Esophagus squamous epithelium (tissue), 4 donors: Measurements from ENCODE around the gene HSPB1.

Experiments used
- POLR2A ChIP-seq, 4 donors: fragments of 450-650 bp; IDR thresholded peaks; one replicate each; pipeline ENCODE4 v1.6.1; 2017; ENCODE audit warnings: antibody characterized with exemption in 4 of 4, mild to moderate bottlenecking in 4 of 4, moderate library complexity in 3 of 4
- TF ChIP-seq, protein P1 (sequence below), 6 experiments: fragments of 450-650 bp in 4 of 6; fragments of 200-600 bp in 2 of 6; sonication (generic) in 2 of 6; IDR thresholded peaks; one replicate each; pipeline ENCODE4 v1.5.1; 2016 to 2019; ENCODE audit warnings: antibody characterized with exemption in 6 of 6, mild to moderate bottlenecking in 4 of 6, moderate library complexity in 4 of 6

DNA sequence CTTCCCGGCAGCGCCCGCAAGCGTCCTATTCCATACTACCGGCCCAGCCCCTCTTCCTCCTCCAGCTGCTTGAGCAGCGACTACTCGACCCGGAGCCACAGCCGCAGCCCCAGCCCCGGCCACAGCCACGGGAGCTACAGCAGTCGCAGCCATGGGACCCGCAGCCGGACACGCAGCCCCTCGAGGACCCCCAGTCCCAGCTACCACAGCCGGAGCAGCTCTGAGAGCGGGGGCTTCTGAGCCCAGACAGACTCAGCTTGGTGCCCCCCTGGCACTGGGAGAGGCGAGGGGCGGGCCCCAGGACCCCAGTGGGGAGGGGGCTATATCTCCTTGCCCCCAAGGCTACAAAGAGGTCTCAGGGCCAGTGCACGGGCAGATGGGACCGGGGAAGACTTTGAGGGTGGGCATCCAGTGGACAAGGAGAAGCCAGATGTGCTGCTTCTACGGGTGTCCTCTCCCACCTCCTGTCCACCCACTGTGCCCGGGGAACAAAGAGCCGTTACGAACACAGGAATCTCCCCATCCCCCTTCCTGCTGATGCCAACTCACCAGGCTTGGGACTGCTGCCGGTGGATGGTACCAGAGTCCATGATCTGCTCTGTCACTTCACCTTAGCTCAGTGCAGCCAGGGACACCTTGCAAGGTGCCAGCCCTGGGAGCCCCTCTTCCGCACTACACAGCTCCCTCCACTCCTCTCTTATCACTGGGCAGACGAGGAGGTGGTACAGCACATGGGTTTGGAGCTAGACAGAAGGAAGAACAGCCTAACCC, 16.7 kb upstream of the HSPB1 start:
- no peak for TF ChIP-seq POLR2A (IDR thresholded peaks at IDR 0.05)
- TF ChIP-seq, protein P1, sequence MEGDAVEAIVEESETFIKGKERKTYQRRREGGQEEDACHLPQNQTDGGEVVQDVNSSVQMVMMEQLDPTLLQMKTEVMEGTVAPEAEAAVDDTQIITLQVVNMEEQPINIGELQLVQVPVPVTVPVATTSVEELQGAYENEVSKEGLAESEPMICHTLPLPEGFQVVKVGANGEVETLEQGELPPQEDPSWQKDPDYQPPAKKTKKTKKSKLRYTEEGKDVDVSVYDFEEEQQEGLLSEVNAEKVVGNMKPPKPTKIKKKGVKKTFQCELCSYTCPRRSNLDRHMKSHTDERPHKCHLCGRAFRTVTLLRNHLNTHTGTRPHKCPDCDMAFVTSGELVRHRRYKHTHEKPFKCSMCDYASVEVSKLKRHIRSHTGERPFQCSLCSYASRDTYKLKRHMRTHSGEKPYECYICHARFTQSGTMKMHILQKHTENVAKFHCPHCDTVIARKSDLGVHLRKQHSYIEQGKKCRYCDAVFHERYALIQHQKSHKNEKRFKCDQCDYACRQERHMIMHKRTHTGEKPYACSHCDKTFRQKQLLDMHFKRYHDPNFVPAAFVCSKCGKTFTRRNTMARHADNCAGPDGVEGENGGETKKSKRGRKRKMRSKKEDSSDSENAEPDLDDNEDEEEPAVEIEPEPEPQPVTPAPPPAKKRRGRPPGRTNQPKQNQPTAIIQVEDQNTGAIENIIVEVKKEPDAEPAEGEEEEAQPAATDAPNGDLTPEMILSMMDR (IDR thresholded peaks at IDR 0.05): no peak
